Cardiac muscle cell (in vitro differentiated cells and primary cell): ENCODE data around the gene KCNT1. TPM values are rescaled to one million over a fixed set of nuclear protein-coding genes. Genes with fewer than 3 reads are reported as not detected.

Source experiments
- DNase-seq, 2 donors: peaks; one replicate each; pipeline versions ENCODE4 v3.0.0 to v3.0.0-alpha.2; 2010 to 2017; ENCODE audit warnings: low read depth in 1 of 2, low spot score in 1 of 2
- H3K27ac ChIP-seq: fragments of 200-600 bp; sonication (generic); 2 replicates; pipeline ENCODE4 v1.5.1; 2016
- H3K27me3 ChIP-seq: fragments of 200-600 bp; sonication (generic); 2 replicates; pipeline ENCODE4 v1.6.0; 2016; ENCODE audit warnings: control low read depth
- H3K36me3 ChIP-seq: fragments of 200-600 bp; sonication (generic); 2 replicates; pipeline ENCODE4 v1.5.1; 2016; ENCODE audit warnings: control low read depth
- H3K4me1 ChIP-seq: fragments of 200-600 bp; sonication (generic); 2 replicates; pipeline ENCODE4 v1.8.1; 2017; ENCODE audit warnings: low read depth, mild to moderate bottlenecking, mixed run types
- H3K4me3 ChIP-seq: fragments of 200-600 bp; sonication (generic); 2 replicates; pipeline ENCODE4 v1.5.1; 2016; ENCODE audit warnings: mild to moderate bottlenecking
- H3K9me3 ChIP-seq: fragments of 200-600 bp; sonication (generic); 2 replicates; pipeline ENCODE4 v1.5.1; 2017; ENCODE audit warnings: low read depth, mild to moderate bottlenecking, control low read depth
- polyA plus RNA-seq: library from polyadenylated mRNA; unstranded; fragments of >200 nt; fragmentation: Nextera tagmentation; extraction: Ambion mirVana; gene quantifications from 2 replicates; pipeline ENCODE4 v1.2.1, GENCODE V29; 2016
- total RNA-seq: library from RNA; depleted of rRNA; stranded (reverse); fragments of >200 nt; gene quantifications from 2 replicates; pipeline ENCODE4 v1.2.3, GENCODE V29; 2016
- TF ChIP-seq, protein P1 (sequence below): IDR thresholded peaks from 2 replicates; pipeline ENCODE4 v1.5.1; 2012; ENCODE audit warnings: low read depth, mild to moderate bottlenecking, low read length

The KCNT1 gene
- total and polyA plus RNA-seq, 2 experiments from 2014 or later, result 0.12 to 0.20 TPM

GRCh38 chr9:135728436-135729110, 26.6 kb downstream of the KCNT1 start:
- Histone ChIP-seq H3K27ac (no peak overlapping the region), H3K9me3 (no peaks in the 10 kb centered on the region), H3K27me3 (no peaks in the 10 kb centered on the region), H3K4me1 (no peaks in the 10 kb centered on the region), H3K36me3 (no peaks in the 10 kb centered on the region), H3K4me3 (no peak overlapping the region)
- no peak for DNase-seq
- TF ChIP-seq, protein P1, sequence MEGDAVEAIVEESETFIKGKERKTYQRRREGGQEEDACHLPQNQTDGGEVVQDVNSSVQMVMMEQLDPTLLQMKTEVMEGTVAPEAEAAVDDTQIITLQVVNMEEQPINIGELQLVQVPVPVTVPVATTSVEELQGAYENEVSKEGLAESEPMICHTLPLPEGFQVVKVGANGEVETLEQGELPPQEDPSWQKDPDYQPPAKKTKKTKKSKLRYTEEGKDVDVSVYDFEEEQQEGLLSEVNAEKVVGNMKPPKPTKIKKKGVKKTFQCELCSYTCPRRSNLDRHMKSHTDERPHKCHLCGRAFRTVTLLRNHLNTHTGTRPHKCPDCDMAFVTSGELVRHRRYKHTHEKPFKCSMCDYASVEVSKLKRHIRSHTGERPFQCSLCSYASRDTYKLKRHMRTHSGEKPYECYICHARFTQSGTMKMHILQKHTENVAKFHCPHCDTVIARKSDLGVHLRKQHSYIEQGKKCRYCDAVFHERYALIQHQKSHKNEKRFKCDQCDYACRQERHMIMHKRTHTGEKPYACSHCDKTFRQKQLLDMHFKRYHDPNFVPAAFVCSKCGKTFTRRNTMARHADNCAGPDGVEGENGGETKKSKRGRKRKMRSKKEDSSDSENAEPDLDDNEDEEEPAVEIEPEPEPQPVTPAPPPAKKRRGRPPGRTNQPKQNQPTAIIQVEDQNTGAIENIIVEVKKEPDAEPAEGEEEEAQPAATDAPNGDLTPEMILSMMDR, result no peak

- no peaks in the 10 kb centered on the region for H3K9me3 ChIP-seq
- H3K27ac ChIP-seq, result no peak overlapping the region
- TF ChIP-seq, protein P1, result no peak
- peaks cover 8% of the 10 kb centered on the region for H3K27me3 ChIP-seq
- no peaks in the 10 kb centered on the region for H3K4me1 ChIP-seq
- no peak for DNase-seq
- no peaks in the 10 kb centered on the region for H3K36me3 ChIP-seq
- no peak overlapping the region for H3K4me3 ChIP-seq
These were observed 27.5 kb downstream of the KCNT1 start for GRCh38 chr9:135729480-135729879.

DNA sequence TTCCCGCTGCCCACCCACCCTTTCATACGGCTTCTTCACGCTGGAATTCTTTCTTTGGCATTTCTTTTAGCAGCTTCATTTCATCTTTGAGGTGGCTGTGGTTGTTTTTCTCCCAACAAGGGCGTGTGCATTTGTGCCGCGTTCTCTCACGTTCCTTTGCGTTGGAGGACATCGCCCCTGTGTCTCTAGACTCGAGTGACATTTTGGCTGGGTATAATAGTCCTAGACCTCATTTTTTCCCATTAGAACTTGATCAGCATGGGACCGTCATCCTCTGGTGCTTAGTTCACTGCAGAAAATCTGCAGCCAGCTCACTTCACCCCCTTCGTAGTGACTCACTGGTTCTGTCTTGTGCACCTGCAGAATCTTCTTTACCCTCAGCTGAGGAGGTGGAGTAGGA, 29.5 kb downstream of the KCNT1 start:
- Histone ChIP-seq H3K9me3 (no peaks in the 10 kb centered on the region), H3K36me3 (no peaks in the 10 kb centered on the region), H3K4me3 (no peak overlapping the region), H3K27me3 (peaks cover 27% of the 10 kb centered on the region), H3K27ac (no peak overlapping the region), H3K4me1 (no peaks in the 10 kb centered on the region)
- TF ChIP-seq, protein P1, result no peak
- no peak for DNase-seq

DNA sequence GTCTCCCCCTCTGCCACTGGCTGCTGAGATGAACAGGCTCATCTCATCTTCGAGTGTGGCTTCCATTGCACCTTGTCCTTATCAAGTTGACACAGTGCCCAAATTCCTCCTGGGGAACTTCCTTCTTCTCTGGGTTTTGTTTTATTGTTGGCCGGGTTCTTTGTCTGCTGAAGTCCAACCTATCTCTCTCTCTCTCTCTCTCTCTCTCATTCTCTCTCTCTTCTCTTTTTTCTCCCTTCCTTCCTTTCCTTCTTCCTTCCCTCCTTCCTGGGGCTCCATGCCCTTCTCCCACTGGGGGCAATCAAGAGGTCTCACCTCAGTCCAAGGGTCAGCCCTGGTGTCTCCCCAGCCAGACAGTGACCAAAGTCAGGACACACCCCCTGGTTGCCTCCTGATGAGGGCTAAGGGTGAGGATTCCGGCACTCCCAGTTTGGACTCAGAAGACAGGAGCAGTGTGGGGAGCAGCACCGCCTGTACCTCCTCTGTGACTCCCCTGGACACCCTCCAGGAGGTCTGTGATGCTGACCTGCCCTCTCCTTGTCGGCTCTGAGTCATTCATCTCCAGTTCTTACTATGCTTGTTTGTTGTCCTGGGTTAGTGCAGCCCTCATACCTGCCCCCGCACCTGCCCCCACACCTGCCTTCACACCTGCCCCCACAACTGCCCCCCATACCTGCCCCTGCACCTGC, 30.7 kb downstream of the KCNT1 start:
- H3K4me3 ChIP-seq, result no peak overlapping the region
- H3K9me3 ChIP-seq, result no peaks in the 10 kb centered on the region
- H3K4me1 ChIP-seq, result no peaks in the 10 kb centered on the region
- no peak overlapping the region for H3K27ac ChIP-seq
- DNase-seq, result no peak
- TF ChIP-seq, protein P1, result no peak
- peaks cover 40% of the 10 kb centered on the region for H3K27me3 ChIP-seq
- no peaks in the 10 kb centered on the region for H3K36me3 ChIP-seq

- Histone ChIP-seq H3K27me3 (peaks cover 53% of the 10 kb centered on the region), H3K4me1 (no peaks in the 10 kb centered on the region), H3K27ac (no peak overlapping the region), H3K4me3 (no peak overlapping the region), H3K36me3 (no peaks in the 10 kb centered on the region), H3K9me3 (no peaks in the 10 kb centered on the region)
- TF ChIP-seq, protein P1, result no peak
- DNase-seq, result no peak
These were observed 32.7 kb downstream of the KCNT1 start for GRCh38 chr9:135734616-135735144.
